ENCODE results near the gene TMCC1. TPM values are rescaled to one million over a fixed set of nuclear protein-coding genes. Genes with fewer than 3 reads are reported as not detected.

The TMCC1 gene
- total and polyA plus RNA-seq, 2 donors (not counting 1 experiment from before 2014, with no cell fraction given) = 8.5 to 32.2 TPM

DNA sequence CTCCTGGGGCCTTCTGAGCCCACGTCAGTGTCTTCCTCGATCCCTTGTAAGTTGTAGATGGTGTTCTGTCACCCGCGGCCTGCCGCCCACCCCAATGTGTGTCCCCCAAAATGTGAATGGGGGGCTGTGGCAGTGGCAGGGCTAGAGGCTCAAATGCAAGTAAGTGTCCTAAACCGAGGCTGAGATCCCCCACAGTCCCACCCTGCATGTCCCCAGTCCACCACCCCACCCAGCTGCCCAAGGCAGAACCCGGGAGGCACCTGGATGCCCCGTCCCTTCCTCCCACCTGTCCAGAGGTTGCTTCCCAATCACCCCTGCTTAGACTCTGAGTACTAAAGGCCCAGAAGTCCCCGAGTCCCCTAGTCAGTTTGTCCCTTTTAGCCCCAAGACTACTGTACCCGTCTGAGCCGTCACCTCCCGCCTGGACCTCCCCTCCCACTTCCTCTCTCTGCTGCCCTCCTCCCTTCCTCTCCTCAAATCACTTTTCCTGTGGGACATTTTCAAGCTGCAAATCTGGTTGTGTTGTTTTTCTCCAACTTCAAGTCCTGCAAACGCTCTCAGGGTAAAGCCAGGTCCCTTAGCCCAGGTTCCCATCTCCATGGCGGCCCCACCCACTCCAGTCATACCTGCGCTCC is 275.2 kb downstream of the TMCC1 start:
- Histone ChIP-seq H3K27me3 (replicated peaks in 1 of 4; ENCODE audit: control extremely low read depth in 1 of 4, control insufficient read depth in 3 of 4, insufficient read depth in 4 of 4, low read length in 3 of 4) (peaks cover 0 to 16% (median 7%) of the 10 kb centered on the region in 4 experiments), H3K27ac (ENCODE audit: low read length in 2 of 2) (no peak overlapping the region), H3K9ac (ENCODE audit: low read length) (peak overlapping the region; percentile 1), H3K4me2 (replicated peaks; ENCODE audit: low read depth, low read length, poor library complexity, severe bottlenecking) (peak overlapping the region; percentile 46), H3K36me3 (replicated peaks in 1 of 2; ENCODE audit: control extremely low read depth in 1 of 2, control insufficient read depth in 1 of 2, extremely low read depth in 1 of 2, insufficient read depth in 2 of 2, low read length in 1 of 2) (no peaks in the 10 kb centered on the region), H4K20me1 (ENCODE audit: control insufficient read depth, insufficient read depth, low read length, poor library complexity, severe bottlenecking) (no peaks in the 10 kb centered on the region), H3K9me3 (ENCODE audit: control extremely low read depth in 1 of 3, control insufficient read depth in 2 of 3, insufficient read depth in 1 of 3, low read length in 2 of 3) (peaks cover 0 to 4% (median 0%) of the 10 kb centered on the region in 3 donors), H3K4me1 (ENCODE audit: control insufficient read depth in 2 of 2, insufficient read depth in 2 of 2, low read length in 2 of 2) (peaks cover 8 to 20% of the 10 kb centered on the region in 2 donors), H2AFZ (ENCODE audit: insufficient read depth, low read depth, low read length, poor library complexity, severe bottlenecking) (peak overlapping the region; percentile 41), H3K79me2 (ENCODE audit: control insufficient read depth, insufficient read depth, low read length) (no peaks in the 10 kb centered on the region), H3K4me3 (ENCODE audit: control extremely low read depth in 1 of 5, extremely low read depth in 1 of 5, insufficient read depth in 1 of 5, low read depth in 2 of 5, low read length in 4 of 5) (no peak overlapping the region)
- peaks cover 10% of the 10 kb centered on the region for H3K4me1 Mint-ChIP-seq
- DNase-seq = no peak
- 60% methylated on average over 14 of the region's 15 CpGs for WGBS (ENCODE audit: insufficient coverage)
- H3K27me3 Mint-ChIP-seq = peaks cover 8% of the 10 kb centered on the region
- H3K9me3 Mint-ChIP-seq (ENCODE audit: insufficient read depth) = no peaks in the 10 kb centered on the region
- no peak for TF ChIP-seq CTCF (IDR thresholded peaks at IDR 0.05)
- no peak for TF ChIP-seq EZH2 (IDR thresholded peaks at IDR 0.05; ENCODE audit: borderline replicate concordance, insufficient read depth, low read depth, low read length, poor library complexity, severe bottlenecking)
- intact Hi-C loops (cut with micrococcal nuclease) = no loop called here
- H3K4me3 Mint-ChIP-seq = peak overlapping the region; percentile 51
- ChIA-PET CTCF (interaction anchor here (0.9 to 1.6 kb wide), 2 partner anchors 10 to 128 kb away, joined by 4 to 6 read pairs; no protein-coding TSS in a partner anchor), POLR2A (no interaction called here)
- H3K27ac Mint-ChIP-seq = no peak overlapping the region
- ATAC-seq (ENCODE audit: low read depth) = no peak

Measured in B cell (primary cell).